ENCODE data around the gene HM13. TPM values are rescaled to one million over a fixed set of nuclear protein-coding genes. Genes with fewer than 3 reads are reported as not detected.
"Not testable (repeated sequence)": the region's sequence is repeated elsewhere in the genome, so short reads cannot be mapped to it uniquely, and the experiment has no call there.

Gene HM13
- total and polyA plus RNA-seq, 8 donors, result 98.9 to 282 (median 114) TPM

DNA sequence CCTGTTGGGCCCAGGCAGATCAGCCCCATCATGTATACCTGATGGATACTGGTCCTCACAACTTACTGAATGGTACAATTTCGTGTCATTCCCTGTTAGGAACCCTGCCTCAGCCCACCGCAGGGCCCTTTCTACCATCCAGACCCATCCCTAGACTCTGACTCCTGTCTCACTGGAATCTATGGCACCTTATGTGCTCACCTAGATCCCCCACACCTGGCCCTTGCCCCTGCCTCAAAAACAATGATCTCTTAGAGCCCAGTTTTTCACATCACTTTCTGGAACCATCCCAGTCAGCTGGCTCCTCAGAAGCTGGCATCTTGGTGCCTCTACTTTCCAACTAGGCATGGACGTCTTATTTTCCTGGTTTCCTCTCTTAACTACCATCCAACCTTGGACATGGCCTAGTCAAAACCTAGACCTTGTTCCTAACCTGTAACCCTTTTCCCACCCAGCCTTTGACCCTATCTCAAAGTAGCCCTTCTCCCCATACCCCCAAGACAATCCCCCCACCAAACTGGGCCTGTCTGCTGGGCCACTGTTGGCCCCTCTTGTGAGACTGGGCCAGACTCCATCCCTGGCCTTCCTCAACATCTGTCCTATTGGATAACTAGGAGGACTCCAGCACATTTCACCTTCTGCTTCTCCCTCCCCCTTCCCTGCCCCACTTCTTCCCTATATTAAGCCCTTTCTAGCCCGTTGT, 981 bp downstream of the HM13 start:
- Histone ChIP-seq H3K9me3 (no peaks in the 10 kb centered on the region), H3K4me3 (peak overlapping the region; percentile 87 to 100), H3K36me3 (peaks cover 0 to 20% of the 10 kb centered on the region in 2 donors), H3K27ac (peak overlapping the region; percentile 70 to 88), H3K27me3 (no peaks in the 10 kb centered on the region), H3K4me1 (peaks cover 23 to 57% of the 10 kb centered on the region in 2 donors)
- no peak for ATAC-seq
- no peak for DNase-seq
- intact Hi-C loops (cut with DNase I), result no loop called here
- TF ChIP-seq, protein P1, sequence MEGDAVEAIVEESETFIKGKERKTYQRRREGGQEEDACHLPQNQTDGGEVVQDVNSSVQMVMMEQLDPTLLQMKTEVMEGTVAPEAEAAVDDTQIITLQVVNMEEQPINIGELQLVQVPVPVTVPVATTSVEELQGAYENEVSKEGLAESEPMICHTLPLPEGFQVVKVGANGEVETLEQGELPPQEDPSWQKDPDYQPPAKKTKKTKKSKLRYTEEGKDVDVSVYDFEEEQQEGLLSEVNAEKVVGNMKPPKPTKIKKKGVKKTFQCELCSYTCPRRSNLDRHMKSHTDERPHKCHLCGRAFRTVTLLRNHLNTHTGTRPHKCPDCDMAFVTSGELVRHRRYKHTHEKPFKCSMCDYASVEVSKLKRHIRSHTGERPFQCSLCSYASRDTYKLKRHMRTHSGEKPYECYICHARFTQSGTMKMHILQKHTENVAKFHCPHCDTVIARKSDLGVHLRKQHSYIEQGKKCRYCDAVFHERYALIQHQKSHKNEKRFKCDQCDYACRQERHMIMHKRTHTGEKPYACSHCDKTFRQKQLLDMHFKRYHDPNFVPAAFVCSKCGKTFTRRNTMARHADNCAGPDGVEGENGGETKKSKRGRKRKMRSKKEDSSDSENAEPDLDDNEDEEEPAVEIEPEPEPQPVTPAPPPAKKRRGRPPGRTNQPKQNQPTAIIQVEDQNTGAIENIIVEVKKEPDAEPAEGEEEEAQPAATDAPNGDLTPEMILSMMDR (IDR thresholded peaks at IDR 0.05), result no peak

DNA sequence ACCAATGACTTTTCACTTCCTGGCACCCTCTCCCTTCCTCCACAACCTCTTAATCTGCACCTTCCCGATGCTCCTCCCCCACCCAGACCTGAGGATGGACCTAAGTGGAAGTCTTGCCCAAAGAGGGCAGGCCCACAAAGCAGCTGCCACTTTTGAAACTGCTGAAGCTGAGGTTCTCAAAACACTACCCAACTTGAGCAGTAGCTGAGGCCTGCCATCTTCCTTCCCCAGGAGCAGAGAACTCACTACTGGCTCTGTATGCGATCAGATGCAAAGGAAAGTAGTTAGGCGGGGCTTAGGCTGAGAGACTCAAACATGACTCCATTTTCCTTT, 1.5 kb downstream of the HM13 start:
- no peak for ATAC-seq
- TF ChIP-seq, protein P1 (IDR thresholded peaks at IDR 0.05), result no peak
- DNase-seq, result no peak
- no peaks in the 10 kb centered on the region for H3K27me3 ChIP-seq
- H3K9me3 ChIP-seq, result no peaks in the 10 kb centered on the region
- peaks cover 23 to 62% of the 10 kb centered on the region in 2 donors for H3K4me1 ChIP-seq
- H3K36me3 ChIP-seq, result peaks cover 0 to 22% of the 10 kb centered on the region in 2 donors
- H3K4me3 ChIP-seq, result peak overlapping the region; percentile 87 to 100
- intact Hi-C loops (cut with DNase I), result no loop called here
- peak overlapping the region in 1 of 2 donors; percentile 88 for H3K27ac ChIP-seq

DNA sequence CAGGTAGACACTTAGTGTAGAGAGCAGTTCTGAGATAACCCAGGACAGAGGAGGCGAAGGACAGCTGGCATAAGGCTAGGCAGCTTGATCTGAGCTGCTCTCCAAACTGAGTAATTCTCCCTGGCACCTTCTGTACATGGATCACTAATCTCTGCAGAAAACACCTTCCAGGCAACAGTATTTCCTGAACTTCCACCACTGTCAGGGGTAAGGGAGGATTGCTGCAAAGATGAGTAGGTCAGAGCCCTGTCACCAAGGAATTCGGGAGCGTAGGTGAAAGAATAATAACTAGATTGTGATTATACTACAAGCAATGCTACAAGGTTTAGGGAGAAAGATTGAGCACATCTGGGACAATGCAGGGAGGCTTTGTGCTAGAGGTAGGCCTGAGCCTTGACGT, 1.9 kb downstream of the HM13 start:
- TF ChIP-seq, protein P1 (IDR thresholded peaks at IDR 0.05), result no peak
- intact Hi-C loops (cut with DNase I), result no loop called here
- Histone ChIP-seq H3K4me3 (peak overlapping the region in 1 of 2 donors; percentile 87), H3K36me3 (peaks cover 0 to 26% of the 10 kb centered on the region in 2 donors), H3K27me3 (no peaks in the 10 kb centered on the region), H3K27ac (peak overlapping the region in 1 of 2 donors; percentile 88), H3K9me3 (no peaks in the 10 kb centered on the region), H3K4me1 (peaks cover 23 to 66% of the 10 kb centered on the region in 2 donors)
- no peak for ATAC-seq
- no peak for DNase-seq

DNA sequence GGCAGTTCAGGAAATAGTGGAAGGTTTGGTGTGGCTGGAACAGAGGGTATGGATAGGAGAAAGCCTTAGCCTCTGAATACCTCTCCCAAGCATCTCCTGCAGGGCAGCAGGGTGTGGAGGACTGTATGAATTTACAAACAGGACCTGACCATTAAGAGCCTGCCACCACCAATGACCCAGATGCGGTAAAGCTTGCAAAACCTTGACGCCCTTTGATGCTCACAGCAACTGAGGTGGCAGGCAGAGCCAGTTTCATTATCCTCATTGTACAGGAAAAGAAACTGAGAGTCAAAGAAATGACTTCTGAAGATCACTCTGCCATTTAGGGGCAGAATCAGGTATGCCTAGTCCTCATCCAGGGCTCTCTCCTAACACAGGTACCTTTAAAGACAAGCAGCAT, 2.4 kb downstream of the HM13 start:
- Histone ChIP-seq H3K4me1 (peaks cover 23 to 71% of the 10 kb centered on the region in 2 donors), H3K36me3 (peaks cover 0 to 29% of the 10 kb centered on the region in 2 donors), H3K27me3 (no peaks in the 10 kb centered on the region), H3K27ac (peak overlapping the region in 1 of 2 donors; percentile 88), H3K9me3 (no peaks in the 10 kb centered on the region), H3K4me3 (peak overlapping the region in 1 of 2 donors; percentile 87)
- ATAC-seq (no peak), DNase-seq (no peak)
- TF ChIP-seq, protein P1 (IDR thresholded peaks at IDR 0.05), result no peak
- intact Hi-C loops (cut with DNase I), result no loop called here

DNA sequence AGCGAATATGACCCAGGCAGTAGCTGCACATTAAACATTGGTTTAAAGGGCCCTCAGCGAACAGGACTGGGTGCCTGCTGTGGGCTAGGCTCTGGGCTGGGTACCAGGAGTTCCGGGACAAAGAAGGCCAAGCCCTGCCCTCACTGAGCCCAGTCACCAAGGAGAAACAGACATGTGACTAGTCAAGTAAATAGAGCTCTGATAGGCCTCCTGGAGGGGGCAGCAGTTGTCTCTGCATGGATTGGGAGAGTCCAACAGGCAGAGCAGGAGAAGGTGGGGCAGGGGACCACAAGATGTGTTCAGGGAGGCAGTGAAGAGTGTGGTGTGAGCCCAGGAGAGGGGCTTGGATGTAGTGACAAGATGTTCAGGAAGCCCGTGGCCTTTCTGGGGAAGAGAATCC, 3.1 kb downstream of the HM13 start:
- Histone ChIP-seq H3K27me3 (no peaks in the 10 kb centered on the region), H3K36me3 (peaks cover 0 to 35% of the 10 kb centered on the region in 2 donors), H3K27ac (peak overlapping the region in 1 of 2 donors; percentile 88), H3K9me3 (no peaks in the 10 kb centered on the region), H3K4me1 (peaks cover 23 to 78% of the 10 kb centered on the region in 2 donors), H3K4me3 (peak overlapping the region in 1 of 2 donors; percentile 87)
- intact Hi-C loops (cut with DNase I), result no loop called here
- TF ChIP-seq, protein P1 (IDR thresholded peaks at IDR 0.05), result no peak
- ATAC-seq (peak; percentile 26), DNase-seq (peak in 1 of 4 donors; percentile 57)

DNA sequence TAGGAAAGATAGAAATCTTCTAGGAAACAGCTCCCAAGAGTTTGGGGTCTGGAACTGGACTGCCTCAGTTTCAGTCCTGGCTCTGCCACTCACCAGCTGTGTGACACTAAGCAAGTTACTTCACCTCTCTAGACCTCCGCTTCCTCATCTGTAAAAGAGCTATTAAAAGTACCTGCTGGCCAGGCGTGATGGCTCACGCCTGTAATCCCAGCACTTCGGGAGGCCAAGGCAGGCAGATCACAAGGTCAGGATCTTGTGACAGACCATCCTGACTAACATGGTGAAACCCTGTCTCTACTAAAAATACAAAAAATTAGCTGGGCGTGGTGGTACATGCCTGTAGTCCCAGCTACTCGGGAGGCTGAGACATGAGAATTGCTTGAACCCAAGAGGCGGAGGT, 7.0 kb downstream of the HM13 start:
- H3K27me3 ChIP-seq; DNase-seq; H3K4me3 ChIP-seq; intact Hi-C loops (cut with DNase I); ATAC-seq; H3K9me3 ChIP-seq: not testable (repeated sequence)
- Histone ChIP-seq H3K27ac (peak overlapping the region in 1 of 2 donors; percentile 88), H3K4me1 (peaks cover 20 to 92% of the 10 kb centered on the region in 2 donors), H3K36me3 (peaks cover 0 to 53% of the 10 kb centered on the region in 2 donors)

All from left lung (tissue), 10 donors.